HG03432 (cell line): Measurements from ENCODE around the gene ATF1.
"Not testable (repeated sequence)": the region's sequence is repeated elsewhere in the genome, so short reads cannot be mapped to it uniquely, and the experiment has no call there.

Experiments
- ATAC-seq: cut with Tn5 transposase; IDR thresholded peaks from one replicate; pipeline ENCODE4 v1.9.1; 2021; ENCODE audit warnings: mild to moderate bottlenecking, moderate library complexity; ENCODE audit not compliant: unreplicated experiment

Gene ATF1

GRCh38 chr12:50790081-50790480, 26.2 kb downstream of the ATF1 start:
- ATAC-seq: no peak

DNA sequence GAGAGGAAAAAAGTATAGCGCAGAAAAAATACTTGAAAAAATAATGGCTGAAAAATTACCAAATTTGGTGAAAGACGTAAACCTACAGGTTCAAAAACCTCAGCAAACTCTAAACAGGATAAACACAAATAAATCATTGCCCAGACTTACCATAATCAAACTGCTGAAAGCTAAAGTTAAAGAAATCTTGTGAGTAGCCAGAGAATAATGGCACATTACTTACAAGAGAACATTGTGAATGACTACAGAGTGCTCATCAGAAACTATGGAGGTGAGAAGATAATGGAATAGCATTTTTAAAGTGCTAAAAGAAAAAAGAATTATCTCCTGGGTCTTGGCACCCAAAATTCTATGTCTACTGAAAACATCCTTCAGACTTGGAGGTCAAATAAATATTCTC, 36.0 kb downstream of the ATF1 start:
- ATAC-seq: no peak

DNA sequence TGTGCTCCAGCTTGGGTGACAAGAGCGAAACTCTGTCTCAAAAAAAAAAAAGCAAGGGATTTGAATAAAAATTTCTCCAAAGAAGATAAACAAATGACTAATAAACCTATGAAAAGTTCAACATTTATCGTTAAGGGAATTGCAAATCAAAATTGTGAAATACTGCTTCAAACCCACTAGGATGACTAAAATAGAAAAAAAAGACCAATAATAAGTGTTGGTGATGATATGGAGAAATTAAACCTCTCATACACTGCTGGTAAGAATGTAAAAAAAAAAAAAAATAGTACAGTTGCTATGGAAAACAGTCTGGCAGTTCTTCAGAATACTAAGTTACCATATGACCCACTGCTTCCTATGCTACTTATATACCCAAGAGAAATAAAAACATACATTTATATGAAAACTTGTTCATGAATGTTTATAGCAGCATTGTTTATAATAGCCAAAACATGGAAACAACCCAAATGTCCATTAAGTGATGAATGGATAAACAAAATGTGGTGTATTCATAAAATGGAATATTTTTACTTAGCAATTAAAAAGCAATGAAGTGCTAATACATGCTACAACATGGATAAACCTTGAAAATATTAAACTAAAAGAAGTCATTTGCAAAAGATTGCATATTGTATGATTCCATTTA, 39.5 kb downstream of the ATF1 start:
- no peak for ATAC-seq

DNA sequence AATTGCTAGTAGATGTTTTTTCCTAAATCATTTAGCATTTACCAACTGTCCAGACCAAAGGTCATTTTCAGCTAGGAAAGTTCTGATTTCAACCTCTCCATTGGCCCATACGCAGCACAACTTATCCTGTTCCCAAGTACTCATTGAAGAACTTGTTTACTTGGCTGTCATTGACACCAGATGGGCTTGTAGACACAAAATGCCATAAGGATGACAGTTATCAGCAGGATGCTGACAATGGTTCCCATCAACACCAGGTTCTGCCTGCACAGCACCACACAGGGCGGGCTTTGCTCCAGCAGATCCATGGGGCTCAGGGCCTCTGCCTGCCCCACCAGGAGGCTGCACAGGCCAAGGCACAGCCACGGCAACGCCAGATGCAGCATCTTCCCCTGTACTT, 42.3 kb downstream of the ATF1 start:
- ATAC-seq: no peak

DNA sequence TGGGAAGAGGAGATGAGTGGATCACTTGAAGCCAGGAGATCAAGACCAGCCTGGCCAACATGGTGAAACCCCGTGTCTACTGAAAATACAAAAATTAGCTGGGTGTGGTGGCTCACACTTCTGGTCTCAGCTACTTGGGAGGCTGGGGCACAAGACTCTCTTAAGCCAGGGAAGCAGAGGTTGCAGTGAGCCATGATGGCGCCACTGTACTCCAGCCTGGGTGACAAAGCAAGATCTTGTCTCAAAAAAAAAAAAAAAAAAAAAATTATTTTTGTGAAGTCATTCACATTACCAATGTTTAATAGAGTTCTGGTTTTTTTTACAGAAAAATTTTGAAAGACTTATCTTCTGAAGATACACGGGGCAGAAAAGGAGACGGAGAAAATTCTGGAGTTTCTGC, 45.2 kb downstream of the ATF1 start:
- not testable (repeated sequence) for ATAC-seq

- ATAC-seq: not testable (repeated sequence)
Observed at GRCh38 chr12:50814921-50815320, 51.0 kb downstream of the ATF1 start.

- ATAC-seq: no peak
Observed at GRCh38 chr12:50820177-50820576, 56.3 kb downstream of the ATF1 start.

DNA sequence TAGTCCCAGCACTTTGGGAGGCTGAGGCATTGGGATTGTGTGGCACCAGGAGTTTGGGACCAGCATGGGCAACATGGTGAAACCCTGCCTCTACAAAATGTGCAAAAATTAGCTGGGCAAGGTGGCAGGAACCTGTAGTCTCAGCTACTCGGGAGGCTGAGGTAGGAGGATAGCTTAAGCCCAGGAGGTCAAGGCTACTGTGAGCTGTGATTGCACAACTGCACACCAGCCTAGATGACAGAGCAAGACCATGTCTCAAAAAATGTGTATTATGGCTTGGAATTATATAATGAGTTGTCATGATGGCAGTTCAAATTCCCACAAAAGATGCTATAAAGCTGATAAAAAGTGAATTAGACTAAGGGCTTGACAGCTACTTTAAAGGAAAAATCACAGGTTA, 58.2 kb downstream of the ATF1 start:
- ATAC-seq: no peak

- not testable (repeated sequence) for ATAC-seq
Observed at GRCh38 chr12:50823724-50824123, 59.8 kb downstream of the ATF1 start.

DNA sequence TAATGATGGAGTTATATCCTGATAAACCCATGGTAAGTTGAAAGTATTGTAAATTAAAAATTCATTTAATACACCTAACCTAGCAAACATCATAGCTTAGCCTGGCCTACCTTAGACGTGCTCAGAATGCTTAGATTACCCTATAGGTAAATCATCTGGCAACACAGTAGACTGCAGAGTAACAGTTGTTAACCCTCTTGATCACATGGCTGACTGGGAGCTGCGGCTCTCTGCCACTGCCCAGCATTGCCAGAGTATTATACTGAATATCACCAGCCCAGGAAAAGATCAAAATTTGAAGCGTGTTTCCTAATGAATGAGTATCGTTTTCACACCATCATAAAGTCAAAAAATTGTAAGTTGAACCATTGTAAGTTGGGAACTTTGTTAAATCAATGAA, 61.0 kb downstream of the ATF1 start:
- ATAC-seq: no peak

DNA sequence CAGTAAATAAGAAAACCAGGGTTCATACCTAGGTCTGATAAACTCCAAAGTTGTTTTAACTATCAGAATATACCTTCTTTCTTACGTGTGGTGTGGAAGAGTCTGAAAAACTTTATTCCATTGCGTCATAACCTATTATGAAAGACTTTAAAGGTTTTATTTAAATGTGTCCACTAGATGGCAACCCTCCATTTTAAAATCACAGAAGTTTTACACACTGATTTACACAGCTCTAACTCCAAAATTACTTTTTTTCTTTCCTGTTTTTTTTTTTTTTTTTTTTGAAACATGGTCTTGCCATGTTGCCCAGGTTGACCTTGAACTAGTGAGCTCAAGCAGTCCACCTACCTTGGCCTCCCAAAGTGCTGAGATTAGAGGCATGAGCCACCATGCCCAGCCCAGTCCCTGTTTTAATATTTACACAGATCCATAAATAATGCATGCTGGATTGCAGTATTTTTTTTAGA, 61.5 kb downstream of the ATF1 start:
- no peak for ATAC-seq

DNA sequence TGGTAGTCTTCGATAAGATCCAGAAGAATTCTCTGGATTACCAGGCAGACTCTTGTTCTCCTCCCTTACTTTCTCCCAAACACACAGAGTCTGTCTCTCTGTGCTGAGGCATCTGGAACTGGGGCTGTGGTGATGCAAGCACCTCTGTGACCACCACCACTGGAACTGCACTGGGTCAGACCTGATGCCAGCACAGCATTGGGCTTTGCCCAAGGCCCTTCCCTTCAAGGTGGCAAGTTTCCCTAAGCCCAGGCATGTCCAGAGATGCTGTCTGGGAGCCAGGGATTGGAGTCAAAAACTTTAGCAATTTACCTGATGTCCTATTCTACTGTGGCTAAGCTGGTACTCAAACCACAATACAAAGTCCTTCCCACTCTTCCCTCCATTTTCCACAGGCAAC, 64.2 kb downstream of the ATF1 start:
- ATAC-seq: no peak

DNA sequence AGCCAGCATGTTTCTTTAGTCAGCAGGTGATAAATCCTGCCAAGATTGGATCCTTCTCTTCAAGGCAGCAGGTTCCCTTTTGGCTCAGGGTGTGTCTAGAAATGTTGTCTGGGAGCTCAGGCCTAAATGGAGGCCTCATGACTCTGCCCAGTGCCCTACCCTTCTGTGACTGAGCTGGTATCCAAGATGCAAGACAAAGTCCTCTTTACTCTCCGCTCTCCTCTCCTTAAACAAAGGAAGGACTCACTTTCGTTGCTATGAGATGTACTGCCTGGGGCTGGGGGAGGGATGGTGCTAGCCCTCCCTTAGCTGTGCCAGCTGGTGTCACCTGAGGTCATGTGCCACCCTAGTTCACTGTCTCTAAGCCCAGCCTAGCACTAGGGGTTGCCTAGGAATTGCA, 65.0 kb downstream of the ATF1 start:
- no peak for ATAC-seq

DNA sequence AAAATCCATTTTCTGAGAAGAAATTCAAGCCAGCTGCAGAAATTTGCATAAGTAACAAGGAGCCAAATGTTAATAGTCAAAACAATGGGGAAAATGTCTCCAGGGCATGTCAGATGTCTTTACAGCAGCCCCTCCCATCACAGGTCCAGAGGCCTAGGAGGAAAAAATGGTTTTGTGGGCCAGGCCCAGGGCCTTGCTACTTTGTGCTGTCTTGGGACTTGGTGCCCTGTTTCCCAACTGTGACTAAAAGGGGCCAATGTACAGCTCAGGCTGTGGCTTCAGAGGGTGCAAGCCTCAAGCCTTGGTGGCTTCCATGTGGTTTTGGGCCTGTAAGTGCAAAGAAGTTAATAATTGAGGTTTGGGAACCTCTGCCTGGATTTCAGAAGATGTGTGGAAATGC, 69.9 kb downstream of the ATF1 start:
- not testable (repeated sequence) for ATAC-seq

DNA sequence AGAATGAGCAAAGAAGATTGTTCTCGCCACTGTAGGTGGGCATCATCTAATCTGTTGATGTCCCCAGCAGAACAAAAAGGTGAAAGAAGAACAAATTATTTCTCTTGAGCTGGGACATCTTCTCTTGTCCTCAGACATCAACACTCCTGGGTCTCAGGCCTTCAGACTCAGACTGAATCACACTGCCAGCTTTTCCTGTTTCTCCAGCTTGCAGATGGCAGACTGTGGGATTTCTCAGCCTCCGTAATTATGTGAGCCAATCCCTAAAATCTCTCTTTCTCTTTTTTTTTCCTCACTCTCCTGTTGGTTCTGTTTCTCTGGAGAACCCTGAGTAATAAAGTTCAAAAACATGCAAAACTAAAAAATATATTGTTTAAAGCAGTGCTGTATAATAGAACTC, 75.1 kb downstream of the ATF1 start:
- no peak for ATAC-seq

- ATAC-seq: no peak
Observed at GRCh38 chr12:50840809-50841487, 77.0 kb downstream of the ATF1 start.

GRCh38 chr12:50841716-50842531, 78.0 kb downstream of the ATF1 start:
- no peak for ATAC-seq

DNA sequence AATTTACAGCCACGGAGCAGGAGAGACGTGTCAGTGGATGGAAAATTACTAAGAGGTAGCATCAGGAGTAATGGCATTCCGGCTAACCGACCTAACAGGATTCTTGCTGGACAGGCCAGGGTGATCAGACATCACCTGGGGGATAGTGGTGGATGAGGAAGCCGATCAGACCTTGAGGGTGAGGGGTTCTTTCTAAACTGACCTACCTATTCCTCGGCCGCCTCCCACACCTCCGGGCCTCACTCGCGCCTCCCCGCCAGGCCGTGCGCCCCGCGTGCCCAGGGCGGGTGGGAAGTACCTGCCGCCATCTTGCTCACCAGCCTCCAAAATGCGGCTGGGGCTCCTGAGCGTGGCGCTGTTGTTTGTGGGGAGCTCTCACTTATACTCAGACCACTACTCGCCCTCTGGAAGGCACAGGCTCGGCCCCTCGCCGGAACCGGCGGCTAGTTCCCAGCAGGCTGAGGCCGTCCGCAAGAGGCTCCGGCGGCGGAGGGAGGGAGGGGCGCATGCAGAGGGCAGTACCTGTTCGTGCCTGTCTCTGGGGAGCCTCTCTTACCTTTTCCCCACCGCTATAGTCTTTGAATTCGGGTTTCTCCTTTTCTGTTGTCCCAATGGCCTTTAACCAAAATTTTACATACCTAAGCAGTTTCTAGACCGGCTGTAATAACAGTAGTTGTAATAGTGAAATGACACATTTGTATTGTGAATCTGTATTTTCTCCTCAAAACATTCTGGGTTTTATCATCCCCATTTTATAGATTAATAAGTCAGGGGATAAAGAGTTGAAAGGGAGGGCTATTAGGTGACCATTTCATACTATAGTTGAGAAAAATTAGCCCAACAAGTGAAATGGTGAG, 79.0 kb downstream of the ATF1 start, which contains the start of gene TMPRSS12:
TMPRSS12 (plus strand) TSS at position 290 of the 857 bp plus-strand sequence; CDS start at position 329, 39 bp downstream.
- ATAC-seq: no peak

- ATAC-seq: no peak
Observed at GRCh38 chr12:50845021-50845647, 81.2 kb downstream of the ATF1 start.

DNA sequence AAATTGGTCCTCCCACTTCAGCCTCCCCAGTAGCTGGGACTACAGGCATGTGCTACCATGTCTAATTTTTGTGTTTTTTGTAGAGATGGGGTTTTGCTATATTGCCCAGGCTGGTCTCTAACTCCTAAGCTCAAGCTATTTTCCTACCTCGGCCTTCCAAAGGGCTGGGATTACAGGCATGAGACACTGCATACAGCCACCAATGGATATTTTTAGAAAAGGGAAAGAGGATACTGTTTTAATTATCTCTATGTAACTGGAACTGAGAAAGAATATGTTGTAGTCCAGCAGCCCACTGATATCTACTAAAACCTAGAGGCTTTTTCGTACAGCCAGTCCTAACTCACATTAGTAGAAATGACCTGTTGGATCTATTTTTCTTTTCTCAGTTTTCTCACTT, 85.1 kb downstream of the ATF1 start:
- ATAC-seq: no peak
